ENCODE data around the gene ETV1.
"Not testable (repeated sequence)": the region's sequence is repeated elsewhere in the genome, so short reads cannot be mapped to it uniquely, and the experiment has no call there.

The ETV1 gene

GRCh38 chr7:13920053-13920697 lies 69.3 kb downstream of the ETV1 start:
- no peak for DNase-seq

- DNase-seq, result not testable (repeated sequence)
These were observed 71.1 kb downstream of the ETV1 start for GRCh38 chr7:13918333-13918732.

- DNase-seq, result not testable (repeated sequence)
These were observed 72.4 kb downstream of the ETV1 start for GRCh38 chr7:13917103-13917502.

GRCh38 chr7:13915891-13916290 lies 73.6 kb downstream of the ETV1 start:
- no peak for DNase-seq

GRCh38 chr7:13912715-13913278 lies 76.7 kb downstream of the ETV1 start:
- no peak for DNase-seq

- DNase-seq, result no peak
These were observed 77.6 kb downstream of the ETV1 start for GRCh38 chr7:13911909-13912308.

- no peak for DNase-seq
These were observed 78.5 kb downstream of the ETV1 start for GRCh38 chr7:13910805-13911551.

- DNase-seq, result no peak
These were observed 80.6 kb downstream of the ETV1 start for GRCh38 chr7:13908667-13909397.

- no peak for DNase-seq
These were observed 81.6 kb downstream of the ETV1 start for GRCh38 chr7:13907831-13908230.

GRCh38 chr7:13904689-13905088 lies 84.8 kb downstream of the ETV1 start:
- no peak for DNase-seq

- DNase-seq, result no peak
These were observed 85.5 kb downstream of the ETV1 start for GRCh38 chr7:13904007-13904406.

GRCh38 chr7:13901577-13901976 lies 87.9 kb downstream of the ETV1 start:
- no peak for DNase-seq

- DNase-seq, result no peak
These were observed 90.4 kb downstream of the ETV1 start for GRCh38 chr7:13898957-13899670.

GRCh38 chr7:13897819-13898218 lies 91.6 kb downstream of the ETV1 start:
- DNase-seq, result no peak

- DNase-seq, result no peak
These were observed 94.5 kb downstream of the ETV1 start for GRCh38 chr7:13894954-13895353.

GRCh38 chr7:13894377-13894776 lies 95.1 kb downstream of the ETV1 start:
- DNase-seq, result no peak

- DNase-seq, result no peak
These were observed 98.7 kb downstream of the ETV1 start for GRCh38 chr7:13890793-13891192.

GRCh38 chr7:13886356-13886755 lies 103.1 kb downstream of the ETV1 start:
- DNase-seq, result no peak

- DNase-seq, result no peak
These were observed 107.4 kb downstream of the ETV1 start for GRCh38 chr7:13882051-13882450.

- DNase-seq, result no peak
These were observed 108.7 kb downstream of the ETV1 start for GRCh38 chr7:13880789-13881188.

- no peak for DNase-seq
These were observed 109.3 kb downstream of the ETV1 start for GRCh38 chr7:13879994-13880686.

- DNase-seq, result no peak
These were observed 110.3 kb downstream of the ETV1 start for GRCh38 chr7:13879143-13879542.

Measured in stimulated activated CD4-positive, alpha-beta T cell treated with anti-CD3 and anti-CD28 coated beads, Interleukin-1b, Interleukin-23, amount 100 ng/mL, for 48 hours (primary cell).